Mucosa of stomach (tissue), 1 donor: ENCODE measurements around the gene RAB18.
"Not testable (repeated sequence)": the region's sequence is repeated elsewhere in the genome, so short reads cannot be mapped to it uniquely, and the experiment has no call there.

Source experiments
- H3K27me3 ChIP-seq: one replicate; pipeline ENCODE4 v1.7.0; 2013; ENCODE audit warnings: mild to moderate bottlenecking, low read length; ENCODE audit not compliant: control insufficient read depth, insufficient read depth
- H3K36me3 ChIP-seq: one replicate; pipeline ENCODE4 v1.7.0; 2013; ENCODE audit warnings: low read length; ENCODE audit not compliant: control insufficient read depth, insufficient read depth
- H3K4me1 ChIP-seq: one replicate; pipeline ENCODE4 v1.7.0; 2013; ENCODE audit warnings: mild to moderate bottlenecking, low read length; ENCODE audit not compliant: control insufficient read depth, insufficient read depth
- H3K4me3 ChIP-seq: one replicate; pipeline ENCODE4 v1.7.0; 2013; ENCODE audit warnings: low read length
- H3K9ac ChIP-seq: one replicate; pipeline ENCODE4 v1.7.0; 2013; ENCODE audit warnings: mild to moderate bottlenecking, low read length, moderate library complexity
- H3K9me3 ChIP-seq: one replicate; pipeline ENCODE4 v1.7.0; 2013; ENCODE audit warnings: mild to moderate bottlenecking, low read length, moderate library complexity; ENCODE audit not compliant: control insufficient read depth
- donor health status: Pancreatic carcinoma.

RAB18 gene

DNA sequence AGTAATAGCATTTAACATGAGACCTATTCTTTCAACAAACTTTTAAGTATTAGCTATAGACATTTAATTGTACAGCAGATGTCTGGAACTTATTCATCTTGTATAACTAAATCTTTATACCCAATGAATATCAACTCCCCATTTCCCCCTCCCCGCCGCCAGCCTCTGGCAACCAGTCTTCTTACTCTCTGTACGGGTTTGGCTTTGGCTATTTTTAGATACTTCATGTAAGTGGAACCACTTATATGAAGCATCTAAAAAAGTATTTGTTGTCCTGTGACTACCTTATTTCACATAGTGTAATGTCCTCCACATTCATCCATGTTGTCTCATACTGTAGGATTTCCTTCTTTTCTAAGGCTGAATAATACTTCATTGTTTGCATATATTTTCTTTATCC, 60.8 kb downstream of the RAB18 start:
- Histone ChIP-seq H3K36me3 (no peaks in the 10 kb centered on the region), H3K9ac (no peak overlapping the region), H3K4me3 (no peak overlapping the region), H3K9me3 (no peaks in the 10 kb centered on the region), H3K4me1 (no peaks in the 10 kb centered on the region), H3K27me3 (no peaks in the 10 kb centered on the region)

DNA sequence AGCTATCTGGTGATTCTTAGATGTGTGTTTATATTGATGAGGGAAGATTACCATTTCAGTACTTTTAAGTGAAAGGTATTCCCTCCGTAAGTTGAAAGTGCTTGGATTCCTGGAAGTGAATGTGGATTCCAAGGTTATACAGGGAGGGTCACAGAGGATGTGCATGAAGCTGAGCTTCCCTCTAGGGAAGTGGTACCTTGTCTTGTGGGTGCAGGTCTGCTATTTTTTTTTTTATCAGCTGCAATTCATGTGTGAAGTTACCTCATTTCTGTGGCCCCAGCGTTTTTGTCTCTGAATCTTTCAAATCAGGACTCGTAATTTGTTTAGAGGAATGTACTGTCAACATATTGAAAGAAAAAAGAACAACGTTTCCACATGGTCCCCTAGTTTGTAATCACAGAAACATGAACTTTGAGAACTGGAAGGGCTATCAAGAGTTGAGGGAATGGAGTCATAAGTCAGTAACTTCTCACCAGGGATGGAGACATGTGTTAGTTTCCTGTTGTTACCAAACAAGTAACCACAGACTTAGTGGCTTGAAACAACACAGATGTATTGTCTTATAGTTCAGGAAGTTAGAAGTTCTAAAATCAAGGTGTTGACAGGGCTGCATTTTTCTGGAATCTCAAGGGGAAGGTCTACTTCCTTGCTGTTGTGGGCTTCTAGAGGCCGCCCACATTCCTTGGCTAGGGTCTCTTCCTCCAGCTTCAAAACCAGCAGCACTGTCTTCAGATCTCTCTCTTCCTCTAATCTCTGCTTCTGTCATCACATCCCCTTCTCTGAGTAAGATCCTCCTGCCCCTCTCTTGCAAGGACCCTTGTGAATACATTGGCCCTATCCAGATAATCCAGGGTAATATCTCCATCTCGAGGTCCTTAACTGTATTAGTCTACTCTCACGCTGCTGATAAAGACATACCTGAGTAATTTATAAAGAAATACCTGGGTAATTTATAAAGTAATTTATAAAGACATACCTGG, 64.4 kb downstream of the RAB18 start:
- Histone ChIP-seq H3K4me1 (no peaks in the 10 kb centered on the region), H3K36me3 (no peaks in the 10 kb centered on the region), H3K27me3 (no peaks in the 10 kb centered on the region), H3K9ac (no peak overlapping the region), H3K4me3 (no peak overlapping the region), H3K9me3 (no peaks in the 10 kb centered on the region)

DNA sequence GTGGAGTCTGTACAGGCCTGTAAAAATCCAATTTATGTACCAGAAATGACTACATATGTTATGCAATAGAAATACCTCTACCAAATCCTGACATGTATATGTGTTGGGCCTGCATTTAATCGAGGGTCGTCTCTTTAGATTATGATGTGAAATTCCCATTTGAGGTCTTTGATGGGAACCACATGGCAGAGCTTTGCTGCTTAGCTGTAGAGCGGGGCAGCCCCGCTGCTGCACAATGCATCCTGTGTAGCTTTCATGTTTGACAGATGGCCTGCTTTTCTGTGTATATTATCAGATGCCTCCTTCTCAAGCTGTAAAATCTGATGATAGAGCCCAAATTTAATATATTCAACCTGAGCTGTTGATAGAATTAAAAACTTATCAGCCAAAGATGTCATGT, 65.8 kb downstream of the RAB18 start:
- Histone ChIP-seq H3K9me3 (no peaks in the 10 kb centered on the region), H3K4me1 (no peaks in the 10 kb centered on the region), H3K4me3 (no peak overlapping the region), H3K27me3 (no peaks in the 10 kb centered on the region), H3K9ac (no peak overlapping the region), H3K36me3 (no peaks in the 10 kb centered on the region)

DNA sequence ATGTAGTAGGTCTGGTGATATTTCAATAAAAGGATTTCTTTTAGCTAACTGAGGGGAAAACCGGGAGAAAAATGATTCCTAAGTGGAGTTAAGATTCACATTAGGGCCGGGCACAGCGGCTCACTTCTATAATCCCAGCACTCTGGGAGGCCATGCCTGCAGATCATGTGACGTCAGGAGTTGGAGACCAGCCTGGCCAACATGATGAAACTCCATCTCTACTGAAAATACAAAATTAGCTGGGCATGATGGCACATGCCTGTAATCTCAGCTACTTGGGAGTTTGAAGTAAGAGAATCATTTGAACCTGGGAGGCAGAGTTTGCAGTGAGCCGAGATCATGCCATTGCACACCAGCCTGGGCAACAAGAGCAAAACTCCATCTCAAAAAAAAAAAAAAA, 72.9 kb downstream of the RAB18 start:
- H3K27me3 ChIP-seq, H3K9ac ChIP-seq, H3K4me1 ChIP-seq, H3K9me3 ChIP-seq, H3K4me3 ChIP-seq, H3K36me3 ChIP-seq: not testable (repeated sequence)

DNA sequence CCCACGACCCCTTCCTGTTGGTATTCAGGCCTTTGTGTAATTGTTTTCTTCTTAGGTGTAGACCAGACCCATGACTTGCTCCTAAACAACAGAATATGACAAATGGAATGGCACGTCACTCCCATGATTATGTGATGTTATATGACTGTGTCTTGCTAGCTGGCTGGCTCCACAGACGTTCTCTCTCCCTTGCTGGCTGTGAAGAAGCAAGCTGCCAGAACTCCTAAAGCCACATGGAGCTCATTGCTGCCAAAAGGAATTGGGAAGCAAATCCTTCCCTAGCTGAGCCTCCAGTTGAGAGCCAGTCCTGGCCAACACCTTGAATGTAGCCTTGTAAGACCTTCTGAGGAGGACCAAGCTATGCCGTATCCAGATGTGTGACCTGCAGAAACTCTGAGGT, 74.2 kb downstream of the RAB18 start:
- H3K4me1 ChIP-seq, result no peaks in the 10 kb centered on the region
- no peaks in the 10 kb centered on the region for H3K27me3 ChIP-seq
- no peaks in the 10 kb centered on the region for H3K9me3 ChIP-seq
- H3K4me3 ChIP-seq, result no peak overlapping the region
- no peaks in the 10 kb centered on the region for H3K36me3 ChIP-seq
- no peak overlapping the region for H3K9ac ChIP-seq

DNA sequence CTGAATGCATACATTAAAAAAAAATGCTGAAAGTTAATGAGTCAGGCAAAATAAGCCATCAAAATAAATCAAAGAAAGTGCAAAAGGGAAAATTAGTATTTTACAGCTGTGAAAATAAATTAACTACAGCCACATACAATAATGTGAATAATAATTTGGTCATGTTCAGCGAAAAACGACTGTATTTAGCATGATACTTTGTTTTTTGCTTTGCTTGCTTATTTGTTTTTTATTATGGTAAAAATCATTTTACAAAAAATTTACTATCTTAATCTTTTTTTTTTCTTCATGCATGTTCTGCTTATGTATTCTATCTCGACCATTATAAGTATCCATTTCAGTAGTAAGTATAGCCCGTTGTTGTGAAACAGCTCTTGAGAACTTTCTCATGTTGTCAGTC, 77.1 kb downstream of the RAB18 start:
- Histone ChIP-seq H3K36me3 (no peaks in the 10 kb centered on the region), H3K27me3 (no peaks in the 10 kb centered on the region), H3K9ac (no peak overlapping the region), H3K4me3 (no peak overlapping the region), H3K9me3 (no peaks in the 10 kb centered on the region), H3K4me1 (no peaks in the 10 kb centered on the region)

DNA sequence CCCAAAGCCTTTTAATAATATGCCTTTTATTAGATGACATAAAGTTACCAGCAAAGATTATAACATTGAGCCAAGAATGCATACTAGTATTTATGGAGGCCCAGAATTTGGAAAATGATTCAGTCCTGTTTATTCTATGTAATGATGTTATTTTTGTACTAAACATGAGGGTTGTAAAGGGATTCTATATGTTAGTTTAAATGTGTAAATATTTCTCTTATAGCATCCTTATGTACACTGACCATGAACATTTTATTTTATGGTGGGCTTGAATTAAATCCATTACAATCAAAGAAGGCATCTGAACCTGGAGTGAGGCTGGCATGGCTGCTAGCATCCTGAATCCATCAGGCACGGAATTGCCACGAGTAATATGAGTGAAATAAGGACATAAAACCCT, 80.2 kb downstream of the RAB18 start:
- no peaks in the 10 kb centered on the region for H3K9me3 ChIP-seq
- no peaks in the 10 kb centered on the region for H3K4me1 ChIP-seq
- H3K27me3 ChIP-seq, result no peaks in the 10 kb centered on the region
- H3K9ac ChIP-seq, result no peak overlapping the region
- no peaks in the 10 kb centered on the region for H3K36me3 ChIP-seq
- no peak overlapping the region for H3K4me3 ChIP-seq
